MM.1S (cell line): ENCODE measurements around the gene ZC3H8.

Experiments
- DNase-seq: peaks from one replicate; pipeline ENCODE4 v3.0.0-alpha.2; 2015
- H2AFZ ChIP-seq: fragments of 300-600 bp; sonication (generic); 2 replicates; pipeline ENCODE4 v1.6.0; 2016; ENCODE audit warnings: antibody characterized with exemption, low read length
- H3F3A ChIP-seq: fragments of 300-600 bp; sonication (generic); 2 replicates; pipeline ENCODE4 v1.6.1; 2016; ENCODE audit warnings: mild to moderate bottlenecking, antibody characterized with exemption, low read length, moderate library complexity, mixed read lengths; ENCODE audit not compliant: insufficient read depth
- H3K27ac ChIP-seq: fragments of 300-600 bp; sonication (generic); 2 replicates; pipeline ENCODE4 v1.5.1; 2016; ENCODE audit warnings: mild to moderate bottlenecking, low read length
- H3K27me3 ChIP-seq: fragments of 300-600 bp; sonication (generic); replicated peaks from 2 replicates; pipeline ENCODE4 v1.6.0; 2016; ENCODE audit warnings: low read length; ENCODE audit not compliant: insufficient read depth
- H3K36me3 ChIP-seq: fragments of 300-600 bp; sonication (generic); replicated peaks from 2 replicates; pipeline ENCODE4 v1.6.1; 2016; ENCODE audit warnings: mild to moderate bottlenecking, low read length, mixed read lengths; ENCODE audit not compliant: insufficient read depth
- H3K4me1 ChIP-seq: fragments of 300-600 bp; sonication (generic); 2 replicates; pipeline ENCODE4 v1.6.1; 2016; ENCODE audit warnings: low read length, mixed read lengths
- H3K4me2 ChIP-seq: fragments of 300-600 bp; sonication (generic); 2 replicates; pipeline ENCODE4 v1.6.0; 2016; ENCODE audit warnings: low read depth, low read length
- H3K4me3 ChIP-seq: fragments of 300-600 bp; sonication (generic); 2 replicates; pipeline ENCODE4 v1.5.1; 2016; ENCODE audit warnings: low read length, mixed read lengths
- H3K79me2 ChIP-seq: fragments of 300-600 bp; sonication (generic); 2 replicates; pipeline ENCODE4 v1.6.1; 2016; ENCODE audit warnings: mixed run types, low read length, mixed read lengths
- H3K9ac ChIP-seq: fragments of 300-600 bp; sonication (generic); 2 replicates; pipeline ENCODE4 v1.6.1; 2016; ENCODE audit warnings: low read length, mixed read lengths
- H3K9me2 ChIP-seq: fragments of 300-600 bp; sonication (generic); replicated peaks from 2 replicates; pipeline ENCODE4 v1.6.1; 2016; ENCODE audit warnings: mild to moderate bottlenecking, low read length, mixed read lengths; ENCODE audit not compliant: insufficient read depth
- H3K9me3 ChIP-seq: fragments of 300-600 bp; sonication (generic); replicated peaks from 2 replicates; pipeline ENCODE4 v1.6.1; 2016; ENCODE audit warnings: mild to moderate bottlenecking, low read length, mixed read lengths; ENCODE audit not compliant: insufficient read depth
- H4K20me1 ChIP-seq: fragments of 300-600 bp; sonication (generic); 2 replicates; pipeline ENCODE4 v1.6.1; 2016; ENCODE audit warnings: mild to moderate bottlenecking, low read length, moderate library complexity, mixed read lengths; ENCODE audit not compliant: insufficient read depth
- CTCF ChIP-seq: fragments of 300-600 bp; sonication (generic); IDR thresholded peaks from 2 replicates; pipeline ENCODE4 v1.5.1; 2016; ENCODE audit warnings: antibody characterized with exemption, low read length, mixed read lengths
- EZH2 ChIP-seq: fragments of 300-600 bp; sonication (generic); optimal IDR thresholded peaks from 2 replicates; pipeline ENCODE3; 2017; ENCODE audit warnings: low read depth, mild to moderate bottlenecking, antibody characterized with exemption, low read length, mixed read lengths
- EZH2phosphoT487 ChIP-seq: fragments of 300-600 bp; sonication (generic); IDR thresholded peaks from 2 replicates; pipeline ENCODE4 v1.6.1; 2018; ENCODE audit warnings: antibody characterized with exemption, low read length

Gene ZC3H8

GRCh38 chr2:112277596-112278220 is 22.9 kb upstream of the ZC3H8 start:
- Histone ChIP-seq H3K4me3 (no peak overlapping the region), H3K27me3 (no peaks in the 10 kb centered on the region), H3F3A (no peaks in the 10 kb centered on the region), H3K36me3 (no peaks in the 10 kb centered on the region), H3K9me2 (no peaks in the 10 kb centered on the region), H3K9me3 (no peaks in the 10 kb centered on the region), H3K79me2 (0 out of 2 replicates have a peak, but pooled peaks cover 3% of the 10 kb centered on the region), H3K4me1 (no peaks in the 10 kb centered on the region), H2AFZ (no peak overlapping the region), H3K27ac (no peak overlapping the region), H3K4me2 (no peak overlapping the region), H4K20me1 (no peaks in the 10 kb centered on the region), H3K9ac (no peak overlapping the region)
- DNase-seq, result no peak
- TF ChIP-seq EZH2 (no peak), EZH2phosphoT487 (no peak), CTCF (no peak)

- no peaks in the 10 kb centered on the region for H3K9me3 ChIP-seq
- H3K4me3 ChIP-seq, result peak overlapping the region; percentile 99; the same call in 1 of the 2 replicates
- H3K4me2 ChIP-seq, result peak overlapping the region; percentile 69; the same call in 1 of the 2 replicates
- H3K27ac ChIP-seq, result no peak overlapping the region
- no peaks in the 10 kb centered on the region for H4K20me1 ChIP-seq
- no peaks in the 10 kb centered on the region for H3K27me3 ChIP-seq
- H3K4me1 ChIP-seq, result no peaks in the 10 kb centered on the region
- no peaks in the 10 kb centered on the region for H3F3A ChIP-seq
- no peak overlapping the region for H3K9ac ChIP-seq
- DNase-seq, result no peak
- no peaks in the 10 kb centered on the region for H3K9me2 ChIP-seq
- H2AFZ ChIP-seq, result no peak overlapping the region
- no peak for TF ChIP-seq CTCF
- TF ChIP-seq EZH2phosphoT487, result no peak
- TF ChIP-seq EZH2, result no peak
- H3K36me3 ChIP-seq, result no peaks in the 10 kb centered on the region
- 0 out of 2 replicates have a peak, but pooled peaks cover 3% of the 10 kb centered on the region for H3K79me2 ChIP-seq
Observed at GRCh38 chr2:112276954-112277353, 22.1 kb upstream of the ZC3H8 start.

GRCh38 chr2:112275887-112276773 is 21.3 kb upstream of the ZC3H8 start:
- Histone ChIP-seq H3K9me3 (no peaks in the 10 kb centered on the region), H3K4me2 (peak overlapping the region; percentile 69), H3K9ac (peak overlapping the region; percentile 100), H3F3A (no peaks in the 10 kb centered on the region), H4K20me1 (no peaks in the 10 kb centered on the region), H3K27ac (peak overlapping the region; percentile 98), H3K4me3 (peak overlapping the region; percentile 99), H3K4me1 (no peaks in the 10 kb centered on the region), H3K79me2 (0 out of 2 replicates have a peak, but pooled peaks cover 3% of the 10 kb centered on the region), H3K27me3 (no peaks in the 10 kb centered on the region), H3K36me3 (no peaks in the 10 kb centered on the region), H3K9me2 (no peaks in the 10 kb centered on the region), H2AFZ (peak overlapping the region; percentile 94)
- peak; percentile 83 for DNase-seq
- no peak for TF ChIP-seq CTCF
- TF ChIP-seq EZH2phosphoT487, result no peak
- no peak for TF ChIP-seq EZH2
